OCI-LY7 (cell line): ENCODE data around the gene RRP15. TPM values are rescaled to one million over a fixed set of nuclear protein-coding genes. Genes with fewer than 3 reads are reported as not detected.

ENCODE experiments used
- BruUV-seq: library from RNA; stranded (reverse); fragments of 400-500 nt; replicated peaks from 2 replicates; lab custom pipeline; 2021; lab: Mats Ljungman, UMichigan
- CTCF ChIA-PET: fragments of 300-600 bp; sonication (Branson Sonifier 250); formaldehyde crosslinking; loops from one replicate; lab custom pipeline; 2022; ENCODE audit warnings: antibody characterized with exemption; ENCODE audit not compliant: unreplicated experiment; lab: Charles Lee
- POLR2A ChIA-PET: fragments of 300-600 bp; sonication (Branson Sonifier 250); formaldehyde crosslinking; loops from one replicate; lab custom pipeline; 2022; ENCODE audit warnings: antibody characterized with exemption; lab: Charles Lee
- DNase-seq: peaks from one replicate; pipeline ENCODE4 v3.0.0-alpha.2; 2015; ENCODE audit warnings: low spot score
- H2AFZ ChIP-seq: fragments of 200-600 bp; sonication (generic), shearing (Covaris generic); 2 replicates; pipeline ENCODE4 v1.6.1; 2014; ENCODE audit warnings: mild to moderate bottlenecking, antibody characterized with exemption, low read length, moderate library complexity
- H3K27ac ChIP-seq: fragments of 200-600 bp; sonication (generic); 2 replicates; pipeline ENCODE4 v1.5.1; 2014; ENCODE audit warnings: mixed run types, low read depth, mild to moderate bottlenecking, moderate library complexity, low read length, inconsistent platforms; ENCODE audit not compliant: poor library complexity, severe bottlenecking
- H3K36me3 ChIP-seq: fragments of 200-600 bp; sonication (generic); 2 replicates; pipeline ENCODE4 v1.6.1; 2014; ENCODE audit warnings: mild to moderate bottlenecking, antibody characterized with exemption, low read length, moderate library complexity, mixed read lengths; ENCODE audit not compliant: insufficient read depth
- H3K4me1 ChIP-seq: fragments of 200-600 bp; sonication (generic); 2 replicates; pipeline ENCODE4 v1.5.1; 2014; ENCODE audit warnings: mild to moderate bottlenecking, low read length; ENCODE audit not compliant: insufficient read depth, poor library complexity, severe bottlenecking
- H3K4me2 ChIP-seq: fragments of 200-600 bp; sonication (generic); 2 replicates; pipeline ENCODE4 v1.6.1; 2014; ENCODE audit warnings: mild to moderate bottlenecking, low read length
- H3K4me3 ChIP-seq: fragments of 200-600 bp; sonication (generic); 2 replicates; pipeline ENCODE4 v1.5.1; 2014; ENCODE audit warnings: mild to moderate bottlenecking, low read depth, low read length; ENCODE audit not compliant: poor library complexity, severe bottlenecking
- H3K79me2 ChIP-seq: fragments of 200-600 bp; sonication (generic); 2 replicates; pipeline ENCODE4 v1.6.1; 2016; ENCODE audit warnings: low read depth, mild to moderate bottlenecking, low read length, moderate library complexity, mixed read lengths; ENCODE audit not compliant: insufficient read depth
- H3K9me2 ChIP-seq: fragments of 200-600 bp; sonication (generic); 2 replicates; pipeline ENCODE4 v1.6.1; 2016; ENCODE audit warnings: mild to moderate bottlenecking, low read length, mixed read lengths; ENCODE audit not compliant: insufficient read depth
- H3K9me3 ChIP-seq: fragments of 200-600 bp; sonication (generic); 2 replicates; pipeline ENCODE4 v1.6.1; 2014; ENCODE audit warnings: mild to moderate bottlenecking, mixed run types, low read length, mixed read lengths
- H4K20me1 ChIP-seq: fragments of 200-600 bp; sonication (generic); 2 replicates; pipeline ENCODE4 v1.6.1; 2014; ENCODE audit warnings: mild to moderate bottlenecking, antibody characterized with exemption, low read length, moderate library complexity, mixed read lengths; ENCODE audit not compliant: insufficient read depth
- EZH2phosphoT487 ChIP-seq: fragments of 200-600 bp; sonication (generic); IDR thresholded peaks from 2 replicates; pipeline ENCODE4 v1.6.1; 2018; ENCODE audit warnings: low read depth, borderline replicate concordance, mild to moderate bottlenecking, mixed run types, antibody characterized with exemption, low read length, moderate library complexity, mixed read lengths
- intact Hi-C: fragments of 100-400 bp; cut with micrococcal nuclease; formaldehyde crosslinking; loops from one replicate; pipeline ENCODE4 v1.10.0; 2022; ENCODE audit not compliant: unreplicated experiment
- total RNA-seq, 2 experiments: library from RNA; depleted of rRNA in 1 of 2; stranded (reverse); fragments of >200 nt in 1 of 2; shearing (Covaris generic) in 1 of 2; gene quantifications; 2 replicates each; pipeline ENCODE4 v1.2.3, GENCODE V29; 2014 to 2022
- TF ChIP-seq, protein P1 (sequence below): fragments of 200-600 bp; sonication (generic); conservative IDR thresholded peaks from 2 replicates; pipeline ENCODE4 v1.5.1; 2014; ENCODE audit warnings: mild to moderate bottlenecking, antibody characterized with exemption, low read length, moderate library complexity, mixed read lengths

Gene RRP15
- total RNA-seq, 2 experiments from 2014 or later, result 7.2 to 21.9 TPM

DNA sequence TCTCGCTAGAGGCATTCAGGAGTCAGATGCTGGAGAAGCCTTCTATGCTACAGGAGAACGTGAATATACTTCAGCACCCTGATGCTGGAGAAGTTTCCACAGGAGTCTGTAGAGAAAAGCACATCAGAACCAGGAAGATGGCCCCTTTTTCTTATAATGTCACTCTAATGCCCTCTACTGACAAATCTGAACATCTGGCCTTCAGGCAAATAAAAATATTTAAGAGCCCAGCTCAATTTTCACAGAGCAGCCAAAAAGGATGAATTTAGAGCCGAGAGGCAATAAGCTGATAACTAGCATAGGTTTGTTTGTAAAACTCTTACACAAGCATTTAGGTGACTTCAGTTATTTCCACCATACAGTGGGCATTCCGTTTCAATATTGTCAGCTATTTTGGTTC is 3.8 kb upstream of the RRP15 start:
- H3K4me1 ChIP-seq, result peaks cover 8% of the 10 kb centered on the region
- DNase-seq, result peak; percentile 18
- no peaks in the 10 kb centered on the region for H4K20me1 ChIP-seq
- no peak overlapping the region for H3K4me3 ChIP-seq
- H3K27ac ChIP-seq, result no peak overlapping the region
- H2AFZ ChIP-seq, result no peak overlapping the region
- no peaks in the 10 kb centered on the region for H3K36me3 ChIP-seq
- peaks cover 10% of the 10 kb centered on the region for H3K79me2 ChIP-seq
- intact Hi-C loops, result loop anchor here (10.0 kb wide), 1 partner anchor 894 kb away; the partner anchor contains the start of gene LYPLAL1
- ChIA-PET POLR2A (no interaction called here), CTCF (no interaction called here)
- no peak overlapping the region for H3K4me2 ChIP-seq
- peaks cover 11% of the 10 kb centered on the region; the same call in 1 of the 2 replicates for H3K9me3 ChIP-seq
- no peak for TF ChIP-seq EZH2phosphoT487
- TF ChIP-seq, protein P1, sequence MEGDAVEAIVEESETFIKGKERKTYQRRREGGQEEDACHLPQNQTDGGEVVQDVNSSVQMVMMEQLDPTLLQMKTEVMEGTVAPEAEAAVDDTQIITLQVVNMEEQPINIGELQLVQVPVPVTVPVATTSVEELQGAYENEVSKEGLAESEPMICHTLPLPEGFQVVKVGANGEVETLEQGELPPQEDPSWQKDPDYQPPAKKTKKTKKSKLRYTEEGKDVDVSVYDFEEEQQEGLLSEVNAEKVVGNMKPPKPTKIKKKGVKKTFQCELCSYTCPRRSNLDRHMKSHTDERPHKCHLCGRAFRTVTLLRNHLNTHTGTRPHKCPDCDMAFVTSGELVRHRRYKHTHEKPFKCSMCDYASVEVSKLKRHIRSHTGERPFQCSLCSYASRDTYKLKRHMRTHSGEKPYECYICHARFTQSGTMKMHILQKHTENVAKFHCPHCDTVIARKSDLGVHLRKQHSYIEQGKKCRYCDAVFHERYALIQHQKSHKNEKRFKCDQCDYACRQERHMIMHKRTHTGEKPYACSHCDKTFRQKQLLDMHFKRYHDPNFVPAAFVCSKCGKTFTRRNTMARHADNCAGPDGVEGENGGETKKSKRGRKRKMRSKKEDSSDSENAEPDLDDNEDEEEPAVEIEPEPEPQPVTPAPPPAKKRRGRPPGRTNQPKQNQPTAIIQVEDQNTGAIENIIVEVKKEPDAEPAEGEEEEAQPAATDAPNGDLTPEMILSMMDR, result peak; percentile 62
- BruUV-seq, result no TSS peak
- no peaks in the 10 kb centered on the region for H3K9me2 ChIP-seq

DNA sequence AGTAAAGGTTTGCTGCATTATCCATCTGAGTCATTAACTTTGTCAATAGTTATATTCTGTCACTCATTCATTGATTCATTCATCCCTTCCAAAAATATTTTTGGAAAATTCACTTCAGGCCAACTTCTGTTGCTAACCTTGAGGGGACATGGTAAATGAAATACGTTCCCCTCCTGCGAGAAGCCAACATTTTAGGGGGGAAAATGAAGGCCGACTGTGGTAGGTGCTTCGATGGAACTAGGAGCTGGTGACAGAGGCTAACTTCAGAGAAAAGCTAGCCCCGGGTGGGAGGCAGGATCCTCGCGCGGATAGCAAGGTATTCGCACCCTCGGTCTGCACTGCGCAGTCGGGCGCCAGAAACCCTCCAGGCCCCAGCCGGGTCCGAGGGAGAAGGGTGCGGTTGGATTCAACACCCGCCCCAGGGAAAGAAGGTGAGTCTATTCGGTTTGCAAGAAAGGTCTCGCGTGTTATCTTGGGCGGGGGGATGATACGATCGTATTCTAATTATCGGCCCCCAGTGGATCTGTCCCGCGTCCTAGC is 646 bp upstream of the RRP15 start:
- no peak for TF ChIP-seq EZH2phosphoT487
- TF ChIP-seq, protein P1, result no peak
- Histone ChIP-seq H3K9me2 (no peaks in the 10 kb centered on the region), H3K36me3 (peaks cover 17% of the 10 kb centered on the region), H3K4me1 (peaks cover 19% of the 10 kb centered on the region), H2AFZ (peak overlapping the region; percentile 92), H3K27ac (peak overlapping the region; percentile 48), H3K79me2 (peaks cover 42% of the 10 kb centered on the region), H3K4me2 (peak overlapping the region; percentile 96), H4K20me1 (no peaks in the 10 kb centered on the region), H3K9me3 (peaks cover 11% of the 10 kb centered on the region; the same call in 1 of the 2 replicates), H3K4me3 (peak overlapping the region; percentile 96)
- CTCF ChIA-PET, result interaction anchor here (1.7 kb wide), 1 partner anchor 12 kb away, joined by 5 read pairs; no protein-coding TSS in a partner anchor
- no peak for DNase-seq
- POLR2A ChIA-PET, result interaction anchor here (1.4 to 2.5 kb wide), 3 partner anchors 11 to 28 kb away, joined by 4 to 12 read pairs (median 10); no protein-coding TSS in a partner anchor
- no TSS peak for BruUV-seq
- intact Hi-C loops, result loop anchor here (10.0 kb wide), 1 partner anchor 890 kb away; the partner anchor contains the start of gene LYPLAL1

DNA sequence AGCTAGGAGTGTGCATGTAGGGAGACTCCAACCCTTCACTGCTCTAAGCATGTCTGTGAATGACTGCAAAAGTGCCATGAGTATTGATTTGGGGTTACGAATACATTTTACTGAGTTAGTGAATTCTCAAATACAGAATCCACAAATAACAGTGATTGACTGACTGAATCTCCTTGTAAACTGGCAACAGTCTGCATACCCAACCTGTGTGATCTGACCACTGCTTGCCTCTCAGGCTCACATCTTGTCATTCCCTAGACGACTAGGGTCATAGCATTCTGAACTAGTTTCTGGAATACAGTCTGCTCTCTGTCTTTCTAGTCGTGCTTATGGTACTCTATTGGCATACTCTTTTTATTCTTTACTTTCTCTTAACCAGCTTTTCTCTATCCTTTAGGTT is 7.4 kb downstream of the RRP15 start:
- H3K79me2 ChIP-seq, result peaks cover 73% of the 10 kb centered on the region
- no peak for DNase-seq
- H3K4me2 ChIP-seq, result no peak overlapping the region
- ChIA-PET POLR2A (no interaction called here), CTCF (no interaction called here)
- H3K9me3 ChIP-seq, result no peaks in the 10 kb centered on the region
- no peaks in the 10 kb centered on the region for H3K9me2 ChIP-seq
- no peak overlapping the region for H3K27ac ChIP-seq
- H3K36me3 ChIP-seq, result peaks cover 72% of the 10 kb centered on the region
- peaks cover 11% of the 10 kb centered on the region for H4K20me1 ChIP-seq
- H2AFZ ChIP-seq, result no peak overlapping the region
- TF ChIP-seq, protein P1, result no peak
- TF ChIP-seq EZH2phosphoT487, result no peak
- no peak overlapping the region for H3K4me3 ChIP-seq
- peaks cover 2% of the 10 kb centered on the region for H3K4me1 ChIP-seq
- BruUV-seq, result no TSS peak
- intact Hi-C loops, result no loop called here
